Measurements from ENCODE around the gene TRIM10. TPM values are rescaled to one million over a fixed set of nuclear protein-coding genes. Genes with fewer than 3 reads are reported as not detected.

Gene TRIM10
- total and polyA plus RNA-seq, 4 donors, result 0.29 to 128 (median 0.73) TPM

- TF ChIP-seq JUND (IDR thresholded peaks at IDR 0.05) (no peak), HNF4G (IDR thresholded peaks at IDR 0.05) (no peak), RAD21 (IDR thresholded peaks at IDR 0.05) (no peak), TAF1 (conservative IDR thresholded peaks at IDR 0.05) (no peak), REST (IDR thresholded peaks at IDR 0.05) (no peak), ATF3 (IDR thresholded peaks at IDR 0.05) (no peak), YY1 (IDR thresholded peaks at IDR 0.05) (no peak), NR2F2 (IDR thresholded peaks at IDR 0.05) (no peak), MAX (IDR thresholded peaks at IDR 0.05) (no peak), GABPA (IDR thresholded peaks at IDR 0.05 in 1 of 2, conservative IDR thresholded peaks at IDR 0.05 in 1 of 2) (no peak), FOXA2 (IDR thresholded peaks at IDR 0.05) (no peak), EGR1 (IDR thresholded peaks at IDR 0.05; ENCODE audit: low read depth in 2 of 2) (no peak), RXRA (IDR thresholded peaks at IDR 0.05) (no peak), ZBTB33 (IDR thresholded peaks at IDR 0.05) (no peak), SP1 (IDR thresholded peaks at IDR 0.05) (no peak), HNF4A (conservative IDR thresholded peaks at IDR 0.05) (no peak)
- no peaks in the 10 kb centered on the region for H3K9me3 ChIP-seq (ENCODE audit: control insufficient read depth in 4 of 4, low read length in 3 of 4)
- H3K4me3 ChIP-seq (ENCODE audit: low read depth in 1 of 3, low read length in 3 of 3), result no peak overlapping the region
- no peak for DNase-seq (ENCODE audit: low spot score)
- 94% methylated on average over 20 of the region's 20 CpGs for WGBS
- H3K9ac ChIP-seq (ENCODE audit: low read depth in 1 of 2, low read length in 2 of 2), result no peak overlapping the region
- no peaks in the 10 kb centered on the region for H3K27me3 ChIP-seq (ENCODE audit: control insufficient read depth in 4 of 4, insufficient read depth in 4 of 4, low read length in 3 of 4)
- H3K36me3 ChIP-seq (ENCODE audit: control insufficient read depth in 4 of 4, insufficient read depth in 3 of 4, low read depth in 1 of 4, low read length in 3 of 4), result peaks cover 18 to 55% (median 51%) of the 10 kb centered on the region in 4 donors
- no peaks in the 10 kb centered on the region for H3K4me1 ChIP-seq (ENCODE audit: control insufficient read depth in 4 of 4, insufficient read depth in 4 of 4, low read length in 3 of 4)
- H3K27ac ChIP-seq (ENCODE audit: low read depth in 1 of 2, low read length in 2 of 2), result no peak overlapping the region
Observed at GRCh38 chr6:30185846-30186484, 25.0 kb upstream of the TRIM10 start.

- Histone ChIP-seq H3K9ac (ENCODE audit: low read depth in 1 of 2, low read length in 2 of 2) (no peak overlapping the region), H3K27me3 (ENCODE audit: control insufficient read depth in 4 of 4, insufficient read depth in 4 of 4, low read length in 3 of 4) (no peaks in the 10 kb centered on the region), H3K27ac (ENCODE audit: low read depth in 1 of 2, low read length in 2 of 2) (no peak overlapping the region), H3K4me3 (ENCODE audit: low read depth in 1 of 3, low read length in 3 of 3) (no peak overlapping the region), H3K9me3 (ENCODE audit: control insufficient read depth in 4 of 4, low read length in 3 of 4) (no peaks in the 10 kb centered on the region), H3K4me1 (ENCODE audit: control insufficient read depth in 4 of 4, insufficient read depth in 4 of 4, low read length in 3 of 4) (no peaks in the 10 kb centered on the region), H3K36me3 (ENCODE audit: control insufficient read depth in 4 of 4, insufficient read depth in 3 of 4, low read depth in 1 of 4, low read length in 3 of 4) (peaks cover 12 to 43% (median 39%) of the 10 kb centered on the region in 4 donors)
- DNase-seq (ENCODE audit: low spot score), result no peak
- 89% methylated on average over 5 of the region's 5 CpGs for WGBS
- no peak for TF ChIP-seq HNF4G (IDR thresholded peaks at IDR 0.05)
- no peak for TF ChIP-seq CTCF (IDR thresholded peaks at IDR 0.05; ENCODE audit: low read depth, low read length, missing input control)
- no peak for TF ChIP-seq FOXA2 (IDR thresholded peaks at IDR 0.05)
- no peak for TF ChIP-seq YY1 (IDR thresholded peaks at IDR 0.05)
- no peak for TF ChIP-seq FOXA1 (IDR thresholded peaks at IDR 0.05)
- no peak for TF ChIP-seq RAD21 (IDR thresholded peaks at IDR 0.05)
- no peak for TF ChIP-seq EGR1 (IDR thresholded peaks at IDR 0.05; ENCODE audit: low read depth in 2 of 2)
- no peak for TF ChIP-seq ATF3 (IDR thresholded peaks at IDR 0.05)
- no peak for TF ChIP-seq HNF4A (conservative IDR thresholded peaks at IDR 0.05)
- TF ChIP-seq REST (IDR thresholded peaks at IDR 0.05), result no peak
- TF ChIP-seq RXRA (IDR thresholded peaks at IDR 0.05), result no peak
Observed at GRCh38 chr6:30184417-30185031, 23.5 kb upstream of the TRIM10 start.

Measured in liver (tissue), 9 donors.